ENCODE results near the gene PDZD7. TPM values are rescaled to one million over a fixed set of nuclear protein-coding genes. Genes with fewer than 3 reads are reported as not detected.

PDZD7 gene
- total RNA-seq, 1 donor from 2014 or later = 1.5 TPM

- Mint-ChIP-seq H3K36me3 (ENCODE audit: unreplicated experiment) (no peaks in the 10 kb centered on the region), H3K4me3 (ENCODE audit: unreplicated experiment) (peak within 1 kb of the TSS; percentile 99), H3K9me3 (ENCODE audit: unreplicated experiment) (peaks cover 5% of the 10 kb centered on the region), H3K27me3 (ENCODE audit: unreplicated experiment) (peaks cover 10% of the 10 kb centered on the region), H3K27ac (ENCODE audit: unreplicated experiment) (peak within 1 kb of the TSS; percentile 83), H3K4me1 (ENCODE audit: low read depth, unreplicated experiment) (peaks cover 7% of the 10 kb centered on the region)
- DNase-seq = peak; percentile 90
- no peak for TF ChIP-seq CTCF (IDR thresholded peaks at IDR 0.05; ENCODE audit: partially characterized antibody, unreplicated experiment)
Observed at GRCh38 chr10:100986952-100987684, 43.8 kb downstream of the PDZD7 start, which contains the start of the genes MRPL43 and TWNK. Gene MRPL43 (minus strand): TSS chr10:100987497. CDS start chr10:100987443, 54 bp downstream. Gene TWNK (plus strand): TSS chr10:100987543. CDS start chr10:100988211, 668 bp downstream.

GRCh38 chr10:100986623-100986951, 44.3 kb downstream of the PDZD7 start:
- H3K27ac Mint-ChIP-seq (ENCODE audit: unreplicated experiment) = no peak overlapping the region
- no peak for TF ChIP-seq CTCF (IDR thresholded peaks at IDR 0.05; ENCODE audit: partially characterized antibody, unreplicated experiment)
- peak overlapping the region; percentile 99 for H3K4me3 Mint-ChIP-seq (ENCODE audit: unreplicated experiment)
- no peak for DNase-seq
- peaks cover 7% of the 10 kb centered on the region for H3K4me1 Mint-ChIP-seq (ENCODE audit: low read depth, unreplicated experiment)
- no peaks in the 10 kb centered on the region for H3K36me3 Mint-ChIP-seq (ENCODE audit: unreplicated experiment)
- H3K27me3 Mint-ChIP-seq (ENCODE audit: unreplicated experiment) = peaks cover 10% of the 10 kb centered on the region
- H3K9me3 Mint-ChIP-seq (ENCODE audit: unreplicated experiment) = peaks cover 5% of the 10 kb centered on the region

- no peak for TF ChIP-seq CTCF (IDR thresholded peaks at IDR 0.05; ENCODE audit: partially characterized antibody, unreplicated experiment)
Observed at GRCh38 chr10:100985336-100985735, 45.6 kb downstream of the PDZD7 start.

GRCh38 chr10:100984672-100985177, 46.2 kb downstream of the PDZD7 start:
- no peak for DNase-seq
- Mint-ChIP-seq H3K27me3 (ENCODE audit: unreplicated experiment) (peaks cover 13% of the 10 kb centered on the region), H3K27ac (ENCODE audit: unreplicated experiment) (no peak overlapping the region)

More at GRCh38 chr10:100985336-100985735, 45.6 kb downstream of the PDZD7 start:
- DNase-seq = no peak
- H3K4me1 Mint-ChIP-seq (ENCODE audit: low read depth, unreplicated experiment) = peaks cover 7% of the 10 kb centered on the region
- H3K9me3 Mint-ChIP-seq (ENCODE audit: unreplicated experiment) = peaks cover 5% of the 10 kb centered on the region
- H3K36me3 Mint-ChIP-seq (ENCODE audit: unreplicated experiment) = no peaks in the 10 kb centered on the region
- H3K4me3 Mint-ChIP-seq (ENCODE audit: unreplicated experiment) = no peak overlapping the region
- H3K27me3 Mint-ChIP-seq (ENCODE audit: unreplicated experiment) = peaks cover 11% of the 10 kb centered on the region
- peak overlapping the region; percentile 21 for H3K27ac Mint-ChIP-seq (ENCODE audit: unreplicated experiment)

More at GRCh38 chr10:100984672-100985177, 46.2 kb downstream of the PDZD7 start:
- Mint-ChIP-seq H3K4me1 (ENCODE audit: low read depth, unreplicated experiment) (peaks cover 7% of the 10 kb centered on the region), H3K4me3 (ENCODE audit: unreplicated experiment) (no peak overlapping the region), H3K36me3 (ENCODE audit: unreplicated experiment) (no peaks in the 10 kb centered on the region), H3K9me3 (ENCODE audit: unreplicated experiment) (peaks cover 5% of the 10 kb centered on the region)
- TF ChIP-seq CTCF (IDR thresholded peaks at IDR 0.05; ENCODE audit: partially characterized antibody, unreplicated experiment) = no peak
